Keratinocyte (primary cell): Measurements from ENCODE around the gene DNAJA3. TPM values are rescaled to one million over a fixed set of nuclear protein-coding genes. Genes with fewer than 3 reads are reported as not detected.
A peak's percentile ranks its signal among the peaks of the same experiment; 100 is the strongest.

Experiments
- DNase-seq: peaks from one replicate; pipeline ENCODE4 v3.0.0-alpha.2; 2011; ENCODE audit warnings: low read depth, missing footprints, low spot score
- FAIRE-seq: peaks from 2 replicates; lab custom pipeline; 2011; peaks lifted over from hg19 to GRCh38; lab: Jason Lieb, UNC
- H2AFZ ChIP-seq: 2 replicates; pipeline ENCODE4 v1.6.0; 2012; ENCODE audit warnings: low read length, control low read depth, inconsistent platforms; ENCODE audit not compliant: control insufficient read depth
- H3K27ac ChIP-seq: 2 replicates; pipeline ENCODE4 v1.5.1; 2011; ENCODE audit warnings: low read length; ENCODE audit not compliant: control insufficient read depth, insufficient read depth
- H3K27me3 ChIP-seq: 3 replicates; pipeline ENCODE4 v1.6.0; 2011; ENCODE audit warnings: low read length; ENCODE audit not compliant: control insufficient read depth, insufficient read depth; ENCODE audit errors: extremely low read depth
- H3K36me3 ChIP-seq, 2 experiments: 2 replicates in 1 of 2; 3 replicates in 1 of 2; pipeline ENCODE4 v1.5.1; 2011; ENCODE audit warnings: low read length in 2 of 2, mild to moderate bottlenecking in 1 of 2; ENCODE audit not compliant: control insufficient read depth in 2 of 2, insufficient read depth in 2 of 2; ENCODE audit errors: extremely low read depth in 1 of 2
- H3K4me1 ChIP-seq: 3 replicates; pipeline ENCODE4 v1.5.1; 2011; ENCODE audit warnings: low read length; ENCODE audit not compliant: control insufficient read depth, insufficient read depth; ENCODE audit errors: extremely low read depth
- H3K4me2 ChIP-seq: 3 replicates; pipeline ENCODE4 v1.6.0; 2011; ENCODE audit warnings: low read depth, low read length; ENCODE audit not compliant: control insufficient read depth, insufficient read depth; ENCODE audit errors: extremely low read depth
- H3K4me3 ChIP-seq, 3 experiments: fragments of 200-600 bp in 1 of 3; sonication (generic) in 1 of 3; 2 replicates in 2 of 3; 3 replicates in 1 of 3; pipeline ENCODE4 v1.5.1; 2011 to 2016; ENCODE audit warnings: low read length in 3 of 3, mild to moderate bottlenecking in 3 of 3, control low read depth in 2 of 3, inconsistent platforms in 1 of 3, low read depth in 1 of 3, mixed read lengths in 1 of 3, mixed run types in 1 of 3, moderate library complexity in 1 of 3; ENCODE audit not compliant: control insufficient read depth in 2 of 3, insufficient read depth in 2 of 3; ENCODE audit errors: extremely low read depth in 1 of 3
- H3K79me2 ChIP-seq: 2 replicates; pipeline ENCODE4 v1.6.0; 2012; ENCODE audit warnings: low read length; ENCODE audit not compliant: control insufficient read depth, insufficient read depth
- H3K9ac ChIP-seq: 3 replicates; pipeline ENCODE4 v1.6.0; 2011; ENCODE audit warnings: low read length; ENCODE audit not compliant: control insufficient read depth, insufficient read depth; ENCODE audit errors: extremely low read depth
- H3K9me1 ChIP-seq: 3 replicates; pipeline ENCODE4 v1.6.0; 2011; ENCODE audit warnings: low read length; ENCODE audit not compliant: control insufficient read depth, insufficient read depth; ENCODE audit errors: extremely low read depth
- H3K9me3 ChIP-seq: 2 replicates; pipeline ENCODE4 v1.5.1; 2012; ENCODE audit warnings: low read depth, low read length; ENCODE audit not compliant: control insufficient read depth
- H4K20me1 ChIP-seq: 3 replicates; pipeline ENCODE4 v1.6.0; 2011; ENCODE audit warnings: low read length; ENCODE audit not compliant: control insufficient read depth, insufficient read depth; ENCODE audit errors: extremely low read depth
- EZH2 ChIP-seq: IDR thresholded peaks from one replicate; pipeline ENCODE4 v1.6.1; 2012; ENCODE audit warnings: inconsistent platforms, mild to moderate bottlenecking, low read length, moderate library complexity
- dilution Hi-C: fragments of 300-500 bp; cut with MboI; formaldehyde crosslinking; loops from one replicate; pipeline ENCODE4 v1.7.0; 2020; ENCODE audit warnings: low sequenced_read_pairs; ENCODE audit not compliant: extremely low pct_ligation_motif_present
- polyA plus RNA-seq, 5 experiments: library from polyadenylated mRNA; depleted of rRNA in 3 of 5; stranded (reverse) in 3 of 5; stranded (forward) in 1 of 5; unstranded in 1 of 5; fragments of >200 nt; gene quantifications; 1 replicate in 1 of 5; 2 replicates in 3 of 5; 3 replicates in 1 of 5; pipeline versions ENCODE4 v1.2.1 to v1.2.3, GENCODE V29; 2011 to 2012; ENCODE audit warnings: missing spikeins in 2 of 5, low read depth in 1 of 5, low replicate concordance in 1 of 5
- TF ChIP-seq, protein P1 (sequence below), 3 experiments: IDR thresholded peaks in 1 of 3; conservative IDR thresholded peaks in 1 of 3; optimal IDR thresholded peaks in 1 of 3; 2 replicates in 2 of 3; 3 replicates in 1 of 3; pipeline versions ENCODE3 to v1.5.1; 2011; ENCODE audit warnings: low read length in 3 of 3, mild to moderate bottlenecking in 3 of 3, moderate library complexity in 2 of 3, control low read depth in 1 of 3, inconsistent platforms in 1 of 3; ENCODE audit not compliant: insufficient read depth in 2 of 3; ENCODE audit errors: extremely low read depth in 1 of 3

The DNAJA3 gene
- polyA plus RNA-seq, 1 donor (not counting 4 experiments of a cell fraction or from before 2014, with no cell fraction given), result 48.4 TPM

- Histone ChIP-seq H3K9me1 (peaks cover 3% of the 10 kb centered on the region), H3K27me3 (no peaks in the 10 kb centered on the region), H4K20me1 (peaks cover 3% of the 10 kb centered on the region), H2AFZ (no peak overlapping the region), H3K4me2 (no peak overlapping the region), H3K27ac (no peak overlapping the region), H3K4me3 (no peak overlapping the region), H3K9me3 (no peaks in the 10 kb centered on the region), H3K36me3 (peaks cover 3 to 11% of the 10 kb centered on the region in 2 experiments), H3K9ac (no peak overlapping the region), H3K4me1 (peaks cover 30% of the 10 kb centered on the region), H3K79me2 (no peaks in the 10 kb centered on the region)
- FAIRE-seq (no peak), DNase-seq (no peak)
- dilution Hi-C loops, result no loop called here
- TF ChIP-seq EZH2, result no peak
- TF ChIP-seq, protein P1, sequence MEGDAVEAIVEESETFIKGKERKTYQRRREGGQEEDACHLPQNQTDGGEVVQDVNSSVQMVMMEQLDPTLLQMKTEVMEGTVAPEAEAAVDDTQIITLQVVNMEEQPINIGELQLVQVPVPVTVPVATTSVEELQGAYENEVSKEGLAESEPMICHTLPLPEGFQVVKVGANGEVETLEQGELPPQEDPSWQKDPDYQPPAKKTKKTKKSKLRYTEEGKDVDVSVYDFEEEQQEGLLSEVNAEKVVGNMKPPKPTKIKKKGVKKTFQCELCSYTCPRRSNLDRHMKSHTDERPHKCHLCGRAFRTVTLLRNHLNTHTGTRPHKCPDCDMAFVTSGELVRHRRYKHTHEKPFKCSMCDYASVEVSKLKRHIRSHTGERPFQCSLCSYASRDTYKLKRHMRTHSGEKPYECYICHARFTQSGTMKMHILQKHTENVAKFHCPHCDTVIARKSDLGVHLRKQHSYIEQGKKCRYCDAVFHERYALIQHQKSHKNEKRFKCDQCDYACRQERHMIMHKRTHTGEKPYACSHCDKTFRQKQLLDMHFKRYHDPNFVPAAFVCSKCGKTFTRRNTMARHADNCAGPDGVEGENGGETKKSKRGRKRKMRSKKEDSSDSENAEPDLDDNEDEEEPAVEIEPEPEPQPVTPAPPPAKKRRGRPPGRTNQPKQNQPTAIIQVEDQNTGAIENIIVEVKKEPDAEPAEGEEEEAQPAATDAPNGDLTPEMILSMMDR (optimal IDR thresholded peaks at IDR 0.05 in 1 of 3, IDR thresholded peaks at IDR 0.05 in 1 of 3, conservative IDR thresholded peaks at IDR 0.05 in 1 of 3; ENCODE audit: extremely low read depth in 1 of 3, insufficient read depth in 2 of 3, low read length in 3 of 3), result no peak
These were observed 48.6 kb upstream of the DNAJA3 start for GRCh38 chr16:4376893-4377572.

DNA sequence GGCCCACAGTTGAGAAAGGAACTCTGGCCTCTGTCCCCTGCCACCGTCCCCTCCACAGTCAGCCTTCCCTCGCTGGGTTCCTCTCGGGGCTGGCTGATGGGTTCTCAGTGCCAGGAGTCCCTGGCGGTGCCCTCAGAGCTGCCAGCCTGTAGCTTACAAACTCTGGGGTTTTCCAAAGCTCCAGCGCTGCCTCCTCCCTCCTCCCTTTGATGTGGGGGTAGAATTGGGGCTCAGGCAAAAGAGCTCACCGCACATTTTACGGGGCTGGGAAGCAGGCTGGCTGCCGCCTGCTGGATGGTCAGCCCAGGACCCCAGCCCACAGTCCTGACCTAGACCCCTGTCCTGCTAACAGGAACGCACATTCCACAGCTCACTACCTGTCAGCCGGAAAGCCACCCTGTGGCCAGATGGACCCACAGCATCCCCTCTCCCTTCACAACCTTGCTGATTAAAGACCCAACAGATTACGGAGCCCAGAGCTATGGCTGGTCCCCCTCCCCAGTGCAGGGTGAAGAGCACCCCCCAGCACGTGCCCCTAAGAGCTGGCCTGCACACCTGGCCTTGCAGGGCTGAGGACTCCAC, 48.0 kb upstream of the DNAJA3 start:
- Histone ChIP-seq H3K9me3 (no peaks in the 10 kb centered on the region), H3K36me3 (peaks cover 3 to 11% of the 10 kb centered on the region in 2 experiments), H2AFZ (no peak overlapping the region), H4K20me1 (peaks cover 3% of the 10 kb centered on the region), H3K4me3 (no peak overlapping the region), H3K4me1 (peaks cover 23% of the 10 kb centered on the region), H3K9ac (no peak overlapping the region), H3K79me2 (no peaks in the 10 kb centered on the region), H3K27me3 (no peaks in the 10 kb centered on the region), H3K9me1 (peaks cover under 1% of the 10 kb centered on the region), H3K4me2 (no peak overlapping the region), H3K27ac (no peak overlapping the region)
- no peak for DNase-seq
- dilution Hi-C loops, result no loop called here
- FAIRE-seq, result no peak
- TF ChIP-seq, protein P1 (optimal IDR thresholded peaks at IDR 0.05 in 1 of 3, IDR thresholded peaks at IDR 0.05 in 1 of 3, conservative IDR thresholded peaks at IDR 0.05 in 1 of 3; ENCODE audit: extremely low read depth in 1 of 3, insufficient read depth in 2 of 3, low read length in 3 of 3), result peak in 2 of 3 experiments; percentile 24 to 26
- TF ChIP-seq EZH2, result no peak
